ENCODE measurements around the gene LRRC49. TPM values are rescaled to one million over a fixed set of nuclear protein-coding genes. Genes with fewer than 3 reads are reported as not detected.

The LRRC49 gene
- total and polyA plus RNA-seq, 2 of the 4 experiments (the other 2 are of a cell fraction) = 8.6 to 16.8 TPM

- TF ChIP-seq RCOR1 (IDR thresholded peaks at IDR 0.05; ENCODE audit: insufficient replicate concordance, low read length) (no peak), CTCF (conservative IDR thresholded peaks at IDR 0.05; ENCODE audit: low read depth, low read length) (no peak), MXI1 (IDR thresholded peaks at IDR 0.05; ENCODE audit: borderline replicate concordance, low read depth, low read length) (no peak), CHD1 (IDR thresholded peaks at IDR 0.05; ENCODE audit: low read depth, low read length) (no peak), BHLHE40 (IDR thresholded peaks at IDR 0.05; ENCODE audit: low read depth, low read length) (no peak), NFE2L2 (IDR thresholded peaks at IDR 0.05; ENCODE audit: low read depth, low read length) (no peak), ELK1 (IDR thresholded peaks at IDR 0.05; ENCODE audit: borderline replicate concordance, low read depth, low read length) (no peak), FOS (IDR thresholded peaks at IDR 0.05; ENCODE audit: low read depth, low read length) (no peak), CEBPB (IDR thresholded peaks at IDR 0.05; ENCODE audit: low read depth, low read length) (no peak), MAZ (IDR thresholded peaks at IDR 0.05; ENCODE audit: borderline replicate concordance, low read depth, low read length) (no peak), MAFK (IDR thresholded peaks at IDR 0.05; ENCODE audit: low read depth, low read length) (no peak), SMC3 (IDR thresholded peaks at IDR 0.05; ENCODE audit: low read depth, low read length) (no peak), POLR2A (IDR thresholded peaks at IDR 0.05; ENCODE audit: low read depth, low read length) (no peak), USF2 (IDR thresholded peaks at IDR 0.05; ENCODE audit: low read depth, low read length) (no peak), RFX5 (IDR thresholded peaks at IDR 0.05; ENCODE audit: low read depth, low read length) (no peak)
- CTCF ChIA-PET = no interaction called here
- Histone ChIP-seq H3K4me1 (ENCODE audit: control insufficient read depth, insufficient read depth, low read length) (peaks cover 20% of the 10 kb centered on the region), H2BK5ac (ENCODE audit: low read depth, low read length, poor library complexity, severe bottlenecking) (peak overlapping the region; percentile 99), H4K20me1 (ENCODE audit: insufficient read depth, low read length) (no peaks in the 10 kb centered on the region), H3K56ac (ENCODE audit: extremely low read depth, insufficient read depth, low read length) (peak overlapping the region; percentile 56; the same call in 1 of the 2 replicates), H3K9ac (ENCODE audit: low read depth, low read length) (no peak overlapping the region), H3K4me3 (ENCODE audit: insufficient read depth, low read depth, low read length) (no peak overlapping the region), H2AFZ (replicated peaks; ENCODE audit: low read length, poor library complexity) (no peak overlapping the region), H3K4ac (ENCODE audit: low read depth, low read length) (peak overlapping the region; percentile 79), H3K9me3 (ENCODE audit: control insufficient read depth, insufficient read depth, low read length) (no peaks in the 10 kb centered on the region), H3K4me2 (ENCODE audit: low read depth, low read length) (no peak overlapping the region), H3K9me1 (ENCODE audit: insufficient read depth, low read length) (peaks cover 17% of the 10 kb centered on the region), H3K27ac (ENCODE audit: insufficient read depth, low read length) (peak overlapping the region; percentile 99; the same call in 1 of the 2 replicates), H3K36me3 (ENCODE audit: control insufficient read depth, insufficient read depth, low read length) (no peaks in the 10 kb centered on the region), H4K8ac (ENCODE audit: low read depth in 2 of 2, low read length in 2 of 2) (peak overlapping the region; percentile 78 to 90; a peak in 3 of 4 replicates), H3K18ac (ENCODE audit: low read depth, low read length) (peak overlapping the region; percentile 86), H3K79me1 (ENCODE audit: low read depth in 1 of 2, low read length in 2 of 2) (peaks cover 3 to 17% of the 10 kb centered on the region in 2 experiments; a peak in 2 of 4 replicates), H4K91ac (ENCODE audit: insufficient read depth, low read depth, low read length) (peak overlapping the region; percentile 89), H4K5ac (ENCODE audit: low read depth, low read length) (peak overlapping the region; percentile 97), H2BK20ac (ENCODE audit: low read depth, low read length) (peak overlapping the region; percentile 92), H3K14ac (replicated peaks; ENCODE audit: low read depth, low read length) (peak overlapping the region; percentile 89), H3K23ac (ENCODE audit: low read depth, low read length) (peak overlapping the region; percentile 46; the same call in 1 of the 2 replicates), H2AK5ac (ENCODE audit: low read depth, low read length) (peak overlapping the region; percentile 81), H2AK9ac (replicated peaks; ENCODE audit: low read depth, low read length, poor library complexity) (no peak overlapping the region), H2BK15ac (ENCODE audit: low read depth, low read length) (peak overlapping the region; percentile 98; the same call in 2 of the 3 replicates), H3K27me3 (ENCODE audit: control insufficient read depth, insufficient read depth, low read length) (no peaks in the 10 kb centered on the region), H2BK120ac (ENCODE audit: low read depth, low read length) (peak overlapping the region; percentile 97)
- POLR2A ChIA-PET (ENCODE audit: unreplicated experiment) = no interaction called here
- WGBS, 2 experiments (ENCODE audit: extremely low coverage in 2 of 2, insufficient read length in 1 of 2) = no CpG with 5 or more reads among the region's 4 CpGs
- in situ Hi-C loops (cut with MboI; ENCODE audit: low sequenced_read_pairs) = no loop called here
- intact Hi-C loops (cut with micrococcal nuclease) = no loop called here
- BruUV-seq (replicated peaks) = no TSS peak
- ATAC-seq (ENCODE audit: low read depth) (no peak), DNase-seq (no peak)
- dilution Hi-C loops (cut with HindIII; ENCODE audit: low sequenced_read_pairs, unreplicated experiment) = no loop called here
These were observed 157.8 kb downstream of the LRRC49 start for GRCh38 chr15:71050461-71050860.

Measured in IMR-90 (cell line).